ENCODE data around the gene DUSP19.

The DUSP19 gene

GRCh38 chr2:183068561-183068960 is 10.0 kb upstream of the DUSP19 start:
- DNase-seq (ENCODE audit: low spot score): no peak

GRCh38 chr2:183069174-183069573 is 9.4 kb upstream of the DUSP19 start:
- DNase-seq (ENCODE audit: low spot score): no peak

DNA sequence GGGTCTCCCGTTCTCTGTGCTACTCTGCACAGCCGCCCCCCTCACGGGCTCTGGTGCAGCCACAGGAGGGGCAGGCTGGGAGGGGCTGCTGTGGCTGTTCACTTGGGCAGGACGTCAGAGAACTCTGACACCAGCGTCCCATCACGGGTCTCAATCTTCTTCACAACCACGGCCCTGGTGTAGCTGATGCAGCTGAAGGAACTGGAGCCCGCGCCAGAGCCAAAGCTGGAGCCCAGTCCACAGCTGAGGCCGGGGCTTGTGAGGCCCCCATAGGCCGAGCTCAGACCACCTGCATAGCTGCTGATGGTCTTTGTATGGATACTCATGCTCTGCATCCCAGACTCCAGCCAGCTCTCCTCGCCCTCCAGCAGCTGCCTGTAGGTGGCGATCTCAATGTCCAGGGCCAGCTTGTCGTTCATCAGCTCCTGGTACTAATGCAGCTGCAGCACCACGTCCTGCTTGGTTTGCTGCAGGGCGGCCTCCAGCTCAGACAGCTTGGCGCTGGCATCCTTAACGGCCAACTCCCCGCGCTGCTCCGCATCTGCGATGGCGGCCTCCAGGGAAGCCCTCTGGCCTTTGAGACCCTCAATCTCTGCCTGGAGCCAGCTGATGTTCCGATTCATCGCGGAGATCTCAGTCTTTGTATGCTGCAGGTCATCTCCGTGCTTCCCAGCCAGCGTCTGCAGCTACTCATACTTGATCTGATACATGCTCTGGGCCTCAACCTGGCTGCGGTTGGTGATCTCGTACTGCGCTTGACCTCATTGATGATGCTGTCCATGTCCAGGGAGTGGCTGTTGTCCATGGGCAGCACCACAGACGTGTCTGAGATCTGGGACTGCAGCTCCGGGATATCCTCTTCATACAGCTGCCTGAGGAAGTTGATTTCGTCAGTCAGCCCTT is 7.4 kb upstream of the DUSP19 start:
- DNase-seq (ENCODE audit: low spot score): peak; percentile 84

DNA sequence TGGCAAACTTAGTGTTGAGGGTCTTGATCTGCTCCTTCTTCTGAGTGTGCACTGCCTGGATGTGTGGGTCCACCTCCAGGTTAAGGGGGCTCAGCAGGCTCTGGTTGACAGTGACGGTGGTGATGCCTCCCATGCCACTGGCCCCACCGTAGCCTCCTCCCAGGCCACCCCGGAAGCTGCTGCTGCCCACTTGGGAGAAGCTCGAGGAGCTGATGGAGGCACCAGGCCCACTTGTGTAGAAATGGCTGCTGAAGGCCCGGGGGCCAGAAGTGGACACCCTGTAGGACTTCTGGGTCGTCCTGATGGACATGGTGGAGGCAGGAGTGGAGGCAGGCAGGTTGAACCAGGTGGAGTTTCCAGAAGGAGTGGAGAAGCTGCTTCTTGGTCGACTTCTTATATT is 6.4 kb upstream of the DUSP19 start:
- no peak for DNase-seq (ENCODE audit: low spot score)

DNA sequence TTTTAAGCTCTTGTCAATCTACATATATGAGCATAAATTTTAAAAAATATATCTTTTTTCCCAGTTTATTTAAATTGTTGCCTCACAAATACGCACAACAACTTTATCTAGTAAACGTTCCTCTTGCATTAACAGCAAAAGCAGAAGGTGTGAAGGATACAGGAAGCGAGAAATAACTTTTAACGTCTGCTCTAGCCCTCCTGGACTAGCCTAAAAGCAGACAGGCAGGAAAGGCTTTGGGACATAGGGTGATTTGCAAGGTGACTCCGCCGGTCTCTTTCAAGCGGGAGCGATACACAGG is 434 bp upstream of the DUSP19 start:
- no peak for DNase-seq (ENCODE audit: low spot score)

DNA sequence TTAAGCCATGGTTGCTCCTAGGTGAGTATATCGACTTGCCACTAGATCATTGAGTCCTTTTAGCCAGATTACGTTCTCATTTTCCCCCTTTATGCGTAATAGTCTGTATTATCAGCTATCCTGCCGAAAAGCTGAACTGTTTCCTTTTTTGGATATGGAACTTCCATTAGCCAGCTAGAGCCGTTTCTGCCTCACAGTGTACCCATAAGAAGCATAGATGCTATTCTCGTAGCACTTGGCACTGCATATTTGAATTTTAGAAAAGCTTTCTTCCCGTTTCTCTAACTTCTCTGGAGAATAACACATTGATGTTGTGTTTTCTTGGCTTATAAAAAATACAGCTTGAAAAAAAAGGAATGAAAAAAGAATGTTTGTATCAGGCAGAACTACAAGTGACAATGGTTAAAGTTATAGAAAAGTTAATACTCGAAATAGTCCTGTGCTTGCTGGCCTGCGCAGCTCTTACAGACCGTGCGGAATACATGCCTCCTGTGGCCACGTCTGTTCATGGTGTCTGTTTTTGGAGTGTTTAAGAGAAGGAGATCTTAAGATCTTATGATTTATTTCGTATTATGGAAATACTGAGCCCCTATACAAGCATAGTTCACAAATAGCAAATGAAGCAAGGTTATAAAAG is 710 bp downstream of the DUSP19 start:
- no peak for DNase-seq (ENCODE audit: low spot score)

GRCh38 chr2:183081911-183082310 is 3.4 kb downstream of the DUSP19 start:
- no peak for DNase-seq (ENCODE audit: low spot score)

DNA sequence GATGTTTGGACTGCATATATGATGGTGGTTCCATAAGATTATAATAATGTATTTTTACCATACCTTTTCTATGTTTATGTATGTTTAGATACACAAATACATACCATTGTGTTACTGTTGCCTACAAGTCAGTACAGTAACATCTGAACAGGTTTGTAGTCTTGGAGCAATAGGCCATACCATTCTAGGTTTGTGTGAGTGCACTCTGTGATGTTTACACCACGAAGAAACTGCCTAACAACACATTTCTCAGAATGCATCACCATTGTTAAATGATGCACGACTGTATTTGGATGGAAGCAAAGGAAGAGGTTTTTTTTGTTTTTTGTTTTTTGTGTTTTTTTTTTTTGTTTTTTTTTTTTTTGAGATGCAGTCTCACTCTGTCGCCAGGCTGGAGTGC is 9.5 kb downstream of the DUSP19 start:
- DNase-seq (ENCODE audit: low spot score): no peak

DNA sequence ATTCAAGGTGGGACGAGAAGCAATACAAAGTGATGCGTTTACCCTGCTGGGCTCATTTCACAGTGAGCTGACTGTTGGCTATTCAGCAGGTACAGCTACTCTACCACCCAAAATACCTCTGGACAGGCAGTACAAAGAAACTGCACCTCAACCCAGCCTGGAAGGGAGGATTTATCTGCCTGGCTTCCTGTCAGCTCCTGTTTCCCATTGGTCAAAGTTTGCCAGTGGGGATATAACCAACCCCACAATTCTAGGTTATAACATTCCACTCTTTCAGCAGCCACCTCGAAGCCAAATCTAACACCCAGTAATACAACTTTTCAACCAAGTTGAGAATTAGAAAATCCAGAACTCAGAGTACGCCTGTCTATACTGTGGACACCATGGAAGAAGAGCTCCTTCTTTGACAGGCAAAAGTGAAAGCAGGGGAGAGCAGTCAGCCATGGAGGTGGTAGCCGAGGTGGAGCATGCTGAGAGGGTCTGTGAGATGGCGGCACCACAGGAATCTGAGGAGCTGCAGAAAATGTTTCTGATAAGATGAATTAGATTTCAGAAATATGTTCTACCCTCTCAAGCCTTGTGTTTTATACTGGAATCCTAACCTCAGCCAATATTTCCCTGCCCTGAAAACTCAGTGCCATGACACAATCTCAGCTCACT is 10.8 kb downstream of the DUSP19 start:
- no peak for DNase-seq (ENCODE audit: low spot score)

DNA sequence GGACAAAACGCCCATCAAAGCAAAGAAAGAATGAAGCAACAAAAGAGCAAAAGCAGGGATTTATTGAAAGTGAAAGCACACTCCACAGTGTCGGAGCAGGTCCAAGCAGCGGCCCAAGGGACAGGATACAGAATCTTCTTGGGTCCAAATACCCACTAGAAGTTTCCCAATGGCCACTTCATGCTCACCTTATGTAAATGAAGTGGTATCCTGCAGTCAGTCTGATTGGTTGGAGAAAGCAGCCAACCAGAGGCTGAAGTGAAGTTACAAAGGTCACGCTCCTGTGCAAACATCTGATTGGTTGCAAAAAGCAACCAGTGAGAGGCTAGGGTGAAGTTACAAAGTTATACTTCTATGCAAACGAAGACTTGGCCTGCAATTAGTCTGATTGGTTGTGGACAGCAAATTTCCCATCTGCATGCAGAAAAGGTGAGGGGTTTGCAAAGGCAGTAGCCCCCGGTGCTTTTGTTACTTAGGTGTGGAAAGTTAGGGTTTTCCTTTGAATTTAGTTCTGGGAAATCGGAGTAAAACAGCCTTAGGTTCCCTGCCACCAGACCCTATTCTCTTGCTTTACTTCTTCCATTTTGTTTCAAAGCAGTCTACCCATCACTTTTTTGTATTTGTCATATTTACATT is 12.9 kb downstream of the DUSP19 start:
- DNase-seq (ENCODE audit: low spot score): no peak

- DNase-seq (ENCODE audit: low spot score): no peak
These were observed 13.4 kb downstream of the DUSP19 start for GRCh38 chr2:183091954-183092345.

DNA sequence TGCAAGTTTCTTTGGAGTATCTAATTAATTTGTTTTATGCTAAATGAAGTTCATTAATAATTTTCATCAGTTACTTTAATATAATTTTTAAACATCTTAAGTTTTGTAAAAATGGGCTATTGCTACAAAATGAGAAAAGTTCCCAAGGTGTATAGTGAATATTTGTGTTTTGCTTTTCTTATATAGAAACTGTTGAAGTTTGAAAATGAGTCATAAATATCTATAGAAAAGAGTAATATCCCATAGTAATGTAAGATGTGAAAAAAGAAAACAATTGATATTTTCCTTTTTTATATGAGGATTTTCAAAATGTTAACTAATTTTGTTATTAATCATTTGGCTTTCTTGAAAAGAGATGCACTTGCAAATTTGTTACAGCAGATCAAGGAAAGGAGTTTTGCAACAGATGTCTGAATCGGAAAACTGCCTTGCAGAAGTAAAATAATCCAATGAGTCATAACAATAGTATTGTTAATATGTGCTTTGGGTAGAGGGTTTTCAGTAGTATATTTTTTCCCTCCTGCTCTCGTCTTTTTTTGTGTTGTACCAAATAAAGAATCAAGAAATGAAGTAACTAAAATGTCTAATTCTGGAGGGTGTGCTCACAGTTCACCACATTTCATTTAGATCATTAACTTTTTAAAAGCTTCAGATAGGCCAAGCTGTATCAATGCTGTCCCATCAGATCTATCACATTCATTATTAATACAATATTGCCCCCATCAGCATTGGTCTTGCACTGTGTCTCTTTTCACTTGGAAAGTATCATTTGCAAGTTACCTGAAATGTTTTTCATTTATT is 15.5 kb downstream of the DUSP19 start:
- DNase-seq (ENCODE audit: low spot score): no peak

- no peak for DNase-seq (ENCODE audit: low spot score)
These were observed 27.0 kb downstream of the DUSP19 start for GRCh38 chr2:183105402-183106134.

DNA sequence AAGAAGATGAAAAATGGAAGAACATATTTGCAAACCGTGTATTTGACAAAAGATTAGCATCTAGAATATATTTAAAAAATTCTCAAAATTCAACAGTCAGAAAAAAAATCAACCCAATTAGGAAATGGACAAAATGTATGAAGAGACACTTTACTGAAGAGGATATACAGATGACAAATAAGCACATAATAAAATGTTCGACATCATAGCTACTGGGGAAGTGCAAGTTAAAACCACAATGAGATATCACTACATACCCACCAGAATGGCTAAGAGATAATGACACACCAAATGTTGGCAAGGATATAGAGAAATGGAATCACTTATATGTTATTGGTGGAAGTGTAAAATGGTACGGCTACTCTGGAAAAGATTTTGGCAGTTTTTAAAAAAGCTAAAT is 34.0 kb downstream of the DUSP19 start:
- DNase-seq (ENCODE audit: low spot score): no peak

DNA sequence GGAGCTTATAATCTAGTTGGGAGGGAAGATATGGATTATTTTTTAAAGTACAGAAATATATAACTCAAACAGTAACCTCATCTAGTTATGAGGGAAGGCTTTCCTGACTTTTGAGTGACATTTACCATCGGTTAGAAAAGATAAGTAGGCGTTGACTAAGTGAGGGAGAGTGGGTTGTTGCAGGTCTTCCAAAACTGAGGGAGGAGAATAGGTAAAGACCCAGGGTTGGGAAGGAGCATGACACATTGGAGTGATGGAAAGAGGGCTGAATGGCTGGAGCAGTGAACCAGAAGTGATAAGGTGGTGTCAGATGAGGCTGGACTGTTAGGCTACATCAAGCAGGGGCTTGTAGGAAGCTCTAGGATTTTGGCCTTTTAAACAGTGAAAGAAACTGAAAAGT is 35.1 kb downstream of the DUSP19 start:
- no peak for DNase-seq (ENCODE audit: low spot score)

DNA sequence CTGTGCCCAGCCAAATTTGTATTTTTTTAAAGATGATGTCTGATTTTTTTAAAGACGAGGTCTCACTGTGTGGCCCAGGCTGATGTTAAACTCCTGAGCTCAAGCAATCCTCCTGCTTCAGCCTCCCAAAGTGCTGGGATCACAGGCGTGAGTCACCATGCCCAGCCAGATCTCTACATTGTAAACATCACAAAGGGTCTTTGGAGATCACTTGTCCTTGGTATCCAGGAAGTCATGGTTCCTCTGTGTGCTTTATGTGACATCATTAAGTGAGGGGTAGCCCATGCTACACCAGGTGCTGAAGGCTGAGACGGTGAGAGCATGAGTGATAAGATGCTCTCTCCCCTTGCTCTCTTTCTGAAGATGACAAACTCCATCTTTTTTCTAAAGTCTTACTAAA is 38.7 kb downstream of the DUSP19 start:
- no peak for DNase-seq (ENCODE audit: low spot score)

- DNase-seq (ENCODE audit: low spot score): no peak
These were observed 44.8 kb downstream of the DUSP19 start for GRCh38 chr2:183123117-183123958.

- DNase-seq (ENCODE audit: low spot score): no peak
These were observed 45.3 kb downstream of the DUSP19 start for GRCh38 chr2:183123959-183124221.

- DNase-seq (ENCODE audit: low spot score): peak; percentile 88
These were observed 45.8 kb downstream of the DUSP19 start, which contains the start of gene NUP35 for GRCh38 chr2:183124222-183124956. TSS of gene NUP35 (plus strand) at chr2:183124443. CDS start at chr2:183124458, 15 bp downstream.

DNA sequence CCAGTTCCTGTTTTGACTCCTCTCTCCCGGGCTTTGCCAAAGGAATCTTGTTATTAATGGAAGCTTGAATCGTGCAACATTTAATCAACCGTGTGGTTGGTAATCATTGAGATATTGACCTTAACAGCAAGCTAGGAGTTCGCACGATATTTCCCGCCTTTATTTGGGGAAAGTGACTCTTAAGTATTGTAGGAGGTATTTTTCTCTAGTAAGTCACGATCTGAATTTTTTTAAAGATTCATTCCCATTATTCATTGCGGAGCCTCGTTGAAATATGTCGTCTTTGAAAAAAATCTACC is 46.4 kb downstream of the DUSP19 start:
- no peak for DNase-seq (ENCODE audit: low spot score)

Measured in ecto neural progenitor cell (in vitro differentiated cells).